Aorta (tissue), 5 donors: ENCODE measurements around the gene ARFIP1. TPM values are rescaled to one million over a fixed set of nuclear protein-coding genes. Genes with fewer than 3 reads are reported as not detected.
"Not testable (repeated sequence)": the region's sequence is repeated elsewhere in the genome, so short reads cannot be mapped to it uniquely, and the experiment has no call there.

Source experiments
- ATAC-seq: fragments of 200-7000 bp; cut with Tn5 transposase; one replicate; pipeline ENCODE4 v1.9.1; 2022; ENCODE audit warnings: moderate library complexity; ENCODE audit not compliant: low FRiP score
- DNase-seq, 2 donors: peaks; one replicate each; pipeline ENCODE4 v3.0.0-alpha.2; 2020
- H3K27ac ChIP-seq, 2 donors: one replicate each; pipeline ENCODE4 v1.5.1; 2013; ENCODE audit warnings: low read length in 2 of 2, mild to moderate bottlenecking in 2 of 2, moderate library complexity in 2 of 2, control low read depth in 1 of 2, inconsistent platforms in 1 of 2, low read depth in 1 of 2
- H3K27me3 ChIP-seq, 2 donors: one replicate each; pipeline ENCODE4 v1.6.1; 2013; ENCODE audit warnings: control low read depth in 1 of 2, low read length in 1 of 2, mild to moderate bottlenecking in 1 of 2, moderate library complexity in 1 of 2; ENCODE audit not compliant: insufficient read depth in 2 of 2, control insufficient read depth in 1 of 2
- H3K36me3 ChIP-seq, 2 donors: one replicate each; pipeline ENCODE4 v1.6.1; 2013; ENCODE audit warnings: control low read depth in 1 of 2, low read length in 1 of 2, mild to moderate bottlenecking in 1 of 2; ENCODE audit not compliant: insufficient read depth in 2 of 2, control insufficient read depth in 1 of 2
- H3K4me1 ChIP-seq, 2 donors: one replicate each; pipeline ENCODE4 v1.6.1; 2013; ENCODE audit warnings: low read length in 2 of 2, control low read depth in 1 of 2, mild to moderate bottlenecking in 1 of 2, moderate library complexity in 1 of 2; ENCODE audit not compliant: insufficient read depth in 2 of 2, control insufficient read depth in 1 of 2
- H3K4me3 ChIP-seq, 2 donors: one replicate each; pipeline ENCODE4 v1.5.1; 2013; ENCODE audit warnings: low read length in 2 of 2, control low read depth in 1 of 2, mild to moderate bottlenecking in 1 of 2
- H3K9me3 ChIP-seq: one replicate; pipeline ENCODE4 v1.6.1; 2013; ENCODE audit warnings: mild to moderate bottlenecking, low read length; ENCODE audit not compliant: control insufficient read depth
- WGBS, 2 donors: extraction: QIAGEN DNeasy Blood & Tissue Kit; methylation state at CpG; one replicate each; pipeline ENCODE4 v1.1.7; 2013; 5-methylcytosine and 5-hydroxymethylcytosine counted together
- intact Hi-C, 2 donors: fragments of 100-400 bp; cut with DNase I; formaldehyde crosslinking; loops; one replicate each; pipeline versions ENCODE4 v1.14.2 to v1.15.0; 2022
- polyA plus RNA-seq, 2 donors: library from polyadenylated mRNA; stranded (reverse); fragments of 200-250 nt; gene quantifications; one replicate each; pipeline ENCODE4 v1.2.3, GENCODE V29; 2013
- total RNA-seq, 2 donors: library from RNA; stranded (reverse); fragmentation: NEBNext Ultra II Directional; extraction: Animal tissue kit (Norgen Biotek cat#: 25700); gene quantifications; one replicate each; pipeline ENCODE4 v1.2.1, GENCODE V29; 2021
- donor health status: healthy with polysubstance abuse.
- donor health status: Bipolar disorder and iron deficiency.
- donor health status: DM: no; HTN: no; CAD: no.
- donor health status: DM: no; HTN: no; CAD: no.
- donor health status: DM: yes; HTN: yes; CAD: no.

The ARFIP1 gene
- total and polyA plus RNA-seq, 4 donors = 16.5 to 30.4 (median 28.4) TPM

DNA sequence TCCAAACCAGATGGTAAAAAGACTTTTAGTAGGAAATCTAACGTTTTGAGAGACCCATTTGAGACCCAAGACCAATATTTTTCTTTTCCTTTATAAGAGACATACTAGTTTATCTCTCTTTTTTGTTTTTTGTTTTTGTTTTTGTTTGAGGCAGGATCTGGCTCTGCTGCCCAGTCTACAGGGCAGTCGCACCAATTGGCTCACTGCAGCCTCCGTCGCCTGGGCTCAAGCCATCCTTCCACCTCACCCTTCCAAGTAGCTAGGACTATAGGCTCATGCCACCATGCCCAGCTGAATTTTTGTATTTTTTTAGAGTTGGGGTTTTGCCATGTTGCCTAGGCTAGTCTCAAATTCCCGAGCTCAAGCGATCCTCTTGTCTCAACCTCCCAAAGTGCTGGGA, 79.2 kb downstream of the ARFIP1 start:
- no peaks in the 10 kb centered on the region for H3K27me3 ChIP-seq
- no peaks in the 10 kb centered on the region for H3K36me3 ChIP-seq
- no peaks in the 10 kb centered on the region for H3K4me1 ChIP-seq
- intact Hi-C loops = no loop called here
- no peaks in the 10 kb centered on the region for H3K9me3 ChIP-seq
- 76 to 78% methylated on average over 6 of the region's 6 CpGs for WGBS, 2 donors
- DNase-seq (no peak), ATAC-seq (no peak)
- H3K27ac ChIP-seq = no peak overlapping the region
- H3K4me3 ChIP-seq = no peak overlapping the region

DNA sequence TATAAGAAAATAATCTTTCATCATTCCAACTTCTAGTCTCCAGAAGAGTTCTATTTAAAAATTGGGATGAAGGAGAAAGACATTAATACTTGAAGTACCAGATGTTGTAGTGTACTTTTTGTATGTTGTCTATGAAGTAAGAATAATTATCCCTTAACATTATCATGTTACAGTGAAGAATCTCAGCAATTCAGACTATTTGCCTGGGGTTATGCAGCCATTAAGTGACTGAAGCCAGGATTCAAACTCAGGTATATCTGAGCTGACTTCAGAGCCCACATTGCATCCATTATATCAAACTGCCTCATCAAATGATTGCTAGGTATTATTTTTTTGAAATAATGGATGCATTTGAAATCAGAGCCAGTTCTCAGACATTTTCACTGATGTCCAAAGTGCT, 80.3 kb downstream of the ARFIP1 start:
- no peak overlapping the region for H3K4me3 ChIP-seq
- H3K36me3 ChIP-seq = no peaks in the 10 kb centered on the region
- no peaks in the 10 kb centered on the region for H3K4me1 ChIP-seq
- DNase-seq = no peak
- H3K27me3 ChIP-seq = no peaks in the 10 kb centered on the region
- intact Hi-C loops = no loop called here
- no peaks in the 10 kb centered on the region for H3K9me3 ChIP-seq
- no peak overlapping the region for H3K27ac ChIP-seq
- ATAC-seq = no peak

DNA sequence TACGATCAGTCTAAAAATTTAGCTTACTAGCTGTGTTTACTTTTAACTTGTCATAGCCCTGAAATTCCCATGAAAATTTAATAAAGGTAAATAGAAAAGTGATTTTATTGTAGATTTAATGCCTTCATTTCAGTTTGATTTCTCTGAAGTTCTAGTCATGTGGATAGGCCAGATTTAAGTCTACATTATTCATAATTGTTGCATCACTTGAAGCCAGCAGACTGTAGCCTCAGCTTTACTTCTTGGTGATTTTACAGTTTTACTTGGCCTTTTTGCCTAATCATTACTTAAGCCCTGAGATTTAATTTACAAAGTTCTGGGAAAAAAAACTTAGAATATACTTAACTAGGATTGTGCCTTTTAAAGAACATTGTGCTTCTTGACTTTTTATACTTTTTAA, 82.9 kb downstream of the ARFIP1 start:
- no peak for DNase-seq
- H3K27me3 ChIP-seq = no peaks in the 10 kb centered on the region
- H3K9me3 ChIP-seq = no peaks in the 10 kb centered on the region
- H3K36me3 ChIP-seq = no peaks in the 10 kb centered on the region
- 95 to 97% methylated on average over 1 of the region's 1 CpG for WGBS, 2 donors
- intact Hi-C loops = no loop called here
- H3K4me1 ChIP-seq = no peaks in the 10 kb centered on the region
- no peak overlapping the region for H3K4me3 ChIP-seq
- no peak for ATAC-seq
- no peak overlapping the region for H3K27ac ChIP-seq

DNA sequence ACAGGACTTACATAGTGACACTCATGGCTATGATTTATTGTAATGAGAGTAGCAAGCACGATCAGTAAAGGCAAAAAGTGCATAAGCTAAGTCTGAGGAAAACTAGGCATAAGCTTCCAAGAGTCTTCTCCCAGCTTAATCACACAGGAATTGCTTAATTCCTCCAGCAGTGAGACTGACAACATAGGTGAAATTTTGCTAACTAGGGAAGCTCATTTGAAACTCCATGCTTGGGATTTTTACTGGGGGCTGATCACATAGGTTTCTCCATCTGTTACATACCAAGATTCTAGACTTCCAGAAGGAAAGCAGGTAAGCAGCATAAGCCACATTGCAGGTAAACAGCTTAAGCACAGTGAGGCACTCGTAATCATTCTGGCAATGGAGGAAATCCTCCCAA, 84.6 kb downstream of the ARFIP1 start:
- ATAC-seq = no peak
- 77 to 81% methylated on average over 2 of the region's 2 CpGs for WGBS, 2 donors

DNA sequence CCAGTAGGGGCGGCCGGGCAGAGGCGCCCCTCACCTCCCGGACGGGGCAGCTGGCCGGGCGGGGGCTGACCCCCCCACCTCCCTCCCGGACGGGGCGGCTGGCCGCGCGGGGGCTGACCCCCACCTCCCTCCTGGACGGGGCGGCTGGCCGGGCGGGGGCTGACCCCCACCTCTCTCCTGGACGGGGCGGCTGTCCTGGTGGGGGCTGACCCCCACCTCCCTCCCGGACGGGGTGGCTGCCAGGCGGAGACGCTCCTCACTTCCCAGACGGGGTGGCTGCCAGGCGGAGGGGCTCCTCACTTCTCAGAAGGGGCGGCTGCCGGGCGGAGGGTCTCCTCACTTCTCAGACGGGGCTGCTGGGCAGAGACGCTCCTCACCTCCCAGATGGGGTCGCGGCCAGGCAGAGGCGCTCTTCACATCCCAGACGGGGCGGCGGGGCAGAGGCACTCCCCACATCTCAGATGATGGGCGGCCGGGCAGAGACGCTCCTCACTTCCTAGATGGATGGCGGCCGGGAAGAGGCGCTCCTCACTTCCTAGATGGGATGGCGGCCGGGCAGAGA, 86.8 kb downstream of the ARFIP1 start:
- H3K4me1 ChIP-seq, DNase-seq, H3K9me3 ChIP-seq, intact Hi-C loops, H3K27ac ChIP-seq, H3K27me3 ChIP-seq, ATAC-seq, H3K36me3 ChIP-seq, H3K4me3 ChIP-seq: not testable (repeated sequence)
- 98 to 99% methylated on average over 20 to 44 of the region's 44 CpGs for WGBS, 2 donors

More for the DNA sequence above, 84.6 kb downstream of the ARFIP1 start:
- Histone ChIP-seq H3K4me3 (no peak overlapping the region), H3K27ac (no peak overlapping the region), H3K4me1 (no peaks in the 10 kb centered on the region), H3K9me3 (no peaks in the 10 kb centered on the region), H3K36me3 (no peaks in the 10 kb centered on the region), H3K27me3 (no peaks in the 10 kb centered on the region)
- DNase-seq = no peak
- intact Hi-C loops = no loop called here

DNA sequence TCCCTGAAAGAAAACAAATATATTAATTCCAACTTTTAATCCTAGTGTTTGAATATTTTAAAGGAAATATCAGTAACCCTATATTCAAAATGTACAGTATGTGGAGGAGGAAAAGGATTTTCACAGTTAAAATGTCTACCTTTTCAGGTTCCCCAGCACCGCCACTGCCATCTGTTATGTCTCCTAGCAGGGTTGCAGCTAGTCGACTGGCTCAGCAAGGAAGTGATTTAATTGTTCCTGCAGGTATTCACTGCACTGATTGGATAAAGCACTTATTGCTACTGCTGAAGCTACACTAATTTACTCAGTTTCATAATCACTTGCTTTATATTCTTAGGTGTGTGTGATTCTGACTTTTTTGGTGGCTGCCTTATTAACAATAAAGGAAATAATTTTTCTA, 90.9 kb downstream of the ARFIP1 start:
- Histone ChIP-seq H3K9me3 (no peaks in the 10 kb centered on the region), H3K36me3 (no peaks in the 10 kb centered on the region), H3K4me3 (no peak overlapping the region), H3K4me1 (no peaks in the 10 kb centered on the region), H3K27me3 (no peaks in the 10 kb centered on the region), H3K27ac (no peak overlapping the region)
- intact Hi-C loops = no loop called here
- 71 to 75% methylated on average over 2 of the region's 2 CpGs for WGBS, 2 donors
- no peak for DNase-seq
- no peak for ATAC-seq

DNA sequence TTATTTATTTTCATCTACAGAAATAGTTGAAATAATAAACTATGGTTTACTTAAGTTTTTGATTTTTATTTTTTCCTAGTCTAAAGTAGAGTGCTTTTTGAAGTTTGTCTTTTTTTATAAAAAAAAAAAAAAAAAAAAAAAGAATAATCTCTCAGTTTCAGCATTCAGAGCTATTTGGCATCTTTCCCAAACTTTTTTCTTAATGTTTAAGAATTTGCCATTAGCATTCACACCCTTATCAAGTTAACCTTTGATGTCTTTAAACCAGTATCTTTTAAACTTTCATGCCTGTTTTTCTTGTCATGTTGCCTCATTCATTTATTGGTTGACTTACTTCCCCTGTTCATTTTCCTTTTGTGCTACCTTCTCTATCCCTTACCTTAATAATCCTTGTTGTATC, 95.5 kb downstream of the ARFIP1 start:
- H3K9me3 ChIP-seq = no peaks in the 10 kb centered on the region

DNA sequence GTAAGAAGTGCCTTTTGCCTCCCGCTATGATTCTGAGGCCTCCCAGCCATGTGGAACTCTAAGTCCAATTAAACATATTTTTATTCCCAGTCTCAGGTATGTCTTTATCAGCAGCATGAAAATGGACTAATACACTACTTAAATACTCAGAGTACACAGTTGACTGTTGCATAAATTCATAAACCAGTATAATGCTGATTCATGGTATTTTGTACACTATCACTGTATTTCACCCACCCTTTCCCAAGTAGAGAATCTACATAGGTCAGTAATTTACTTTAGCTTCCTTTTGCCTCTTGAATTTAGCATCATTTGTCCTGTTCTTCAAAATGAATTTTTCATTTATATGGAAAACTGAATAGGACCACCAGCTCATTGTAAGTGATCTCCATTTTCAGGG, 98.1 kb downstream of the ARFIP1 start:
- 91 to 99% methylated on average over 1 of the region's 1 CpG for whole genome bisulfite sequencing, 2 donors
- Histone ChIP-seq H3K4me1 (no peaks in the 10 kb centered on the region), H3K27me3 (no peaks in the 10 kb centered on the region), H3K36me3 (no peaks in the 10 kb centered on the region), H3K27ac (no peak overlapping the region), H3K9me3 (no peaks in the 10 kb centered on the region), H3K4me3 (no peak overlapping the region)
- DNase-seq = no peak
- intact Hi-C loops = no loop called here
- ATAC-seq = no peak

More for the DNA sequence above, 95.5 kb downstream of the ARFIP1 start:
- Histone ChIP-seq H3K27me3 (no peaks in the 10 kb centered on the region), H3K36me3 (no peaks in the 10 kb centered on the region), H3K4me3 (no peak overlapping the region), H3K27ac (no peak overlapping the region), H3K4me1 (no peaks in the 10 kb centered on the region)
- intact Hi-C loops = no loop called here
- no peak for DNase-seq
- ATAC-seq = no peak

DNA sequence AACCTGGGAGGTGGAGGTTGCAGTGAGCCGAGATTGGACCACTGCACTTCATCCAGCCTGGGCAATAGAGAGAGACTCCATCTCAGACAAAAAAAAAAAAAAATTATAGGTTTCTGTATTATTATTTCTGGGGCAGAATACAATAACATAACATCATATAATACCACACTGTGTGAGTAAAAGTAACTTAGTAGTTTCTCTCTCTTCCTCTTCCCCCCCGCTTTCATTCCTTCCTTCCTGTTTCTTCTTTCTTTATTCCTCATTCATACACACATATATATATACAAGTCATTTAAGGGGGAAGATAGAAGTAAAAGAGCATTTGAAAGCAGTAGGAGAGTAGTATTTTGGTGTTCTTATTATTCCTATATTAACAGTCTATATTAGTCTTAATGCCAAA, 100.5 kb downstream of the ARFIP1 start:
- intact Hi-C loops = no loop called here
- 88 to 92% methylated on average over 2 of the region's 2 CpGs for WGBS, 2 donors

More for the DNA sequence above, 100.5 kb downstream of the ARFIP1 start:
- Histone ChIP-seq H3K27me3 (no peaks in the 10 kb centered on the region), H3K4me1 (no peaks in the 10 kb centered on the region), H3K27ac (no peak overlapping the region), H3K4me3 (no peak overlapping the region), H3K9me3 (no peaks in the 10 kb centered on the region), H3K36me3 (no peaks in the 10 kb centered on the region)
- no peak for ATAC-seq
- DNase-seq = no peak
